Subcutaneous adipose tissue (tissue), 4 donors: ENCODE data around the gene FBLN5. TPM values are rescaled to one million over a fixed set of nuclear protein-coding genes. Genes with fewer than 3 reads are reported as not detected.

Source experiments
- total RNA-seq, 4 donors: library from RNA; depleted of rRNA; stranded (reverse); fragments of >200 nt; gene quantifications; one replicate each; pipeline ENCODE4 v1.1.0, GENCODE V29; 2016
- TF ChIP-seq, protein P1 (sequence below): fragments of 450-650 bp; IDR thresholded peaks from one replicate; pipeline ENCODE4 v1.5.1; 2016; ENCODE audit warnings: low read depth, mild to moderate bottlenecking, control low read depth, antibody characterized with exemption, moderate library complexity

Gene FBLN5
- total RNA-seq, 4 donors from 2014 or later, result 108 to 158 (median 142) TPM

DNA sequence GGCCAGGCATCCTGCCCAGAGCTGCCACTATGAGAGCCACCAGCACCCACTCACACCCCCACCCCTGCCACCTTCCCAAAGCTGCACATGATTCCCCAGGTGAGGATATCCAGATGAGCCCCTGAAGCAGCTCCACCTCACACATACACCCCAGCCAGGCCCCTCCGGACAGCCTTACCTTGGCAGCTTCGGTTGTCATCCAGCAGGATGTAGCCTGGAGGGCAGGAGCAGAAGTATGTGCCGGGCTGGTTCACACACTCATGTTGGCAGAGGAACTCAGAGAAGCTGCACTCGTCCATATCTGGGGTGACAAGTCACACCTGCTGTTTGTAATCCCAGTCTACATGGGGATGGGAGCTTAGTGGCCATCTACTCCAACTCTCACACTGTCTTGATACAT lies 64.7 kb downstream of the FBLN5 start:
- TF ChIP-seq, protein P1, sequence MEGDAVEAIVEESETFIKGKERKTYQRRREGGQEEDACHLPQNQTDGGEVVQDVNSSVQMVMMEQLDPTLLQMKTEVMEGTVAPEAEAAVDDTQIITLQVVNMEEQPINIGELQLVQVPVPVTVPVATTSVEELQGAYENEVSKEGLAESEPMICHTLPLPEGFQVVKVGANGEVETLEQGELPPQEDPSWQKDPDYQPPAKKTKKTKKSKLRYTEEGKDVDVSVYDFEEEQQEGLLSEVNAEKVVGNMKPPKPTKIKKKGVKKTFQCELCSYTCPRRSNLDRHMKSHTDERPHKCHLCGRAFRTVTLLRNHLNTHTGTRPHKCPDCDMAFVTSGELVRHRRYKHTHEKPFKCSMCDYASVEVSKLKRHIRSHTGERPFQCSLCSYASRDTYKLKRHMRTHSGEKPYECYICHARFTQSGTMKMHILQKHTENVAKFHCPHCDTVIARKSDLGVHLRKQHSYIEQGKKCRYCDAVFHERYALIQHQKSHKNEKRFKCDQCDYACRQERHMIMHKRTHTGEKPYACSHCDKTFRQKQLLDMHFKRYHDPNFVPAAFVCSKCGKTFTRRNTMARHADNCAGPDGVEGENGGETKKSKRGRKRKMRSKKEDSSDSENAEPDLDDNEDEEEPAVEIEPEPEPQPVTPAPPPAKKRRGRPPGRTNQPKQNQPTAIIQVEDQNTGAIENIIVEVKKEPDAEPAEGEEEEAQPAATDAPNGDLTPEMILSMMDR, result no peak

DNA sequence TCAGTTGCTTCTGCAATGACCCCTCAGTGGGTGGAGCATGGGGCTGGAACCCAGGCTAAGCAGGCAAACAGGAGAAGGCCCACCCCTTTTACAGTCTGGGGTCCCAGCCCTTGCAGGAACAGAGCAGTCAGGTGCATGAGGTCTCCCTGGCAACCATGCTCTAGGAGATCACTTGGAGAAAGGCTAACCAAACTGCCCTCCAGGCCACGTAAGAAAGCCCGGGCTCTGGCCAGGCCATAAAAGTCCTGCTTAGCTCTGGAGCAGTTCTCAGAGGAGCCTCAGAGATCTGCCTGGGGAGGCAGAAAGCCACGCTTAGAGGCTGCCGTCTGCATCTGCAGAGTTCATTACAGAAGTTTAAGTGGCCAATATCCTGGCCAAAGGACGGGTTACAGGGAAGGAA lies 65.1 kb downstream of the FBLN5 start:
- TF ChIP-seq, protein P1, result no peak

DNA sequence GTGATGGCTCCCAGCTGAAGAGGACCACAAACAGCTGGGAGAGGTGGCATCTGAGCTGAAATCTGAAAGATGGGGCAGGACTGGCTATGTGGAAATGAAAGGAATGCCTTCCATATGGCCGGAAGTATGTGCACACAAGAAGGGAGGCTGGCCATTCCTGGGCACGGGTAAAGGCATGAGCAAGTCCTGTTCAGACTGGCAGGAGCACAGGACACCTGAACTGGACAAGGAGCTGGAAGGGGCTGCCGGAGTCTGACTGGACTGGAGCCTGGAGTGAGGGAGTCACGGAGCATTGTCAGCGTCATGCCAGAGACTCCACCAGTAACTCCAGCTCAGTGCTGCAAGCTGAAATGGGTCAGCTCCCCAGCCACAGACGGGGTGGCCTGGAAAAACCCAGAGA lies 68.3 kb downstream of the FBLN5 start:
- TF ChIP-seq, protein P1, result no peak

- TF ChIP-seq, protein P1, result no peak
These were observed 69.2 kb downstream of the FBLN5 start for GRCh38 chr14:91878274-91878673.

DNA sequence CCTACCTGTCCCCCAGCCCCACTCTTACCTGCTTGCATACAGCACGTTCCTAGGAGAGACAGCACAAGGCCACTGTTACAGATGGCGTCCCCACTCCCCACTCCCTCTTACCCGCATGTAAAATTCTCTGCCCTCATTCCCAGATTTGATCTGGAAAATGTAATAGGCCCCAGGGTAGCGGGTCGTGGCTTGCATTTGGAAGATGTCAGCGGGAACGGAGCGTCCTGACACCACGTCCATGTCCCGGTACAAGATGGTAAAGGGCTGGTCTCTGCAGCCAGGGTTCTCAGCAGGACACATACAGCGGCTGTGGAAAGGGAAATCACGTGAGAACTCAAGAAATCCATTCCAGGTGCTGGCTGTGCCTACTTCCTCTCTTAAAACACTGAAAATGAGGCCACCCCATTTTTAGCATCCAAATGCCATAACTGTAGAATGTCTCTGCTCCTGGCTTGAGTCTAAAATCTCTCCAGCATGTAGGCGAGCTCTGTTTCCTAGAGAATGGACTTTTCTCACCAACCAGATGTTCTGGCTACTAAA lies 70.0 kb downstream of the FBLN5 start:
- TF ChIP-seq, protein P1, result no peak

- TF ChIP-seq, protein P1, result no peak
These were observed 71.0 kb downstream of the FBLN5 start for GRCh38 chr14:91876492-91876891.

DNA sequence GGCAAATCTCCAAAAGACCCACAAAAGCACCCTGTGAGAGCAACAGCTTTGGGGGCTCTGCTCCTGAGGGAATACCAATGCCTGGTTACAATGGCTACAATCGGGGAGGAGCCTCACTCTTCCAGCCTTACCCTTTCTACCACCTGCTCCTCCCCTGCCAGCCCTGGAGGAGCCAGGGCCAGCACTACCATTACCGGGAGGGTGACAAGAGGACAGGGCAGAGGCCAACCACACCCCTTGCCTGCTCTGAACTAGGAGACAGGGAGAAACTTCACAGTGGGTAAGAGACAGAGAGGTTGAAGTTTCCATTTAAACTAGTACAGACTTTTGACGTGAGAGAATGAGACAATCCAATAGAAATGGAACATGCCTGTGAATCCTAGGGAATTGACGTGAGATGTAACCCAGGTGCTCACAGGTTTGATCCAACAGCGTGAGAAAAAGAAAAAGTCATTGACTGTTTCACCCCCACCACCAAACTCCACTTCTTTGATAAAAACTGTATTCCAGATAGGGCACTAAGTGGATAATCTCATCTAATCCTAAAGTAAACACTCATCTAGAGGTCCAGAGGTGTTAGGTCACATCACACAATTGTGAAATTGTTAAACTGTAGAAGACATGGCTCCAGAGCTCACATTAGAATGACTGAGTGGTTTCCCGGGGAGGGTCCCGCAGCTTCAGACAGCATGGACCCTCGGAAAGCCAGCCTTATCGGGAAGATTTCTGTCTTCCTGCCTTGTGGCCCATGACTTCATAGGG lies 71.8 kb downstream of the FBLN5 start:
- TF ChIP-seq, protein P1, result no peak
